KMS-11 (cell line): Measurements from ENCODE around the gene SLC25A42.
A peak's percentile ranks its signal among the peaks of the same experiment; 100 is the strongest.
"Not testable (repeated sequence)": the region's sequence is repeated elsewhere in the genome, so short reads cannot be mapped to it uniquely, and the experiment has no call there.

Experiments
- H2AFZ ChIP-seq: fragments of 200-600 bp; sonication (generic); 2 replicates; pipeline ENCODE4 v1.6.1; 2016; ENCODE audit warnings: antibody characterized with exemption, mixed run types, low read depth
- H3K27ac ChIP-seq: fragments of 200-600 bp; sonication (generic); 2 replicates; pipeline ENCODE4 v1.6.1; 2016; ENCODE audit warnings: mild to moderate bottlenecking, mixed run types
- H3K27me3 ChIP-seq: fragments of 200-600 bp; sonication (generic); 2 replicates; pipeline ENCODE4 v1.6.1; 2017; ENCODE audit warnings: mild to moderate bottlenecking, low read depth, mixed run types, moderate library complexity; ENCODE audit not compliant: insufficient read depth
- H3K36me3 ChIP-seq: fragments of 200-600 bp; sonication (generic); 2 replicates; pipeline ENCODE4 v1.6.1; 2017; ENCODE audit warnings: mild to moderate bottlenecking, mixed run types; ENCODE audit not compliant: insufficient read depth
- H3K4me1 ChIP-seq: fragments of 200-600 bp; sonication (generic); 2 replicates; pipeline ENCODE4 v1.6.1; 2016; ENCODE audit warnings: mild to moderate bottlenecking, low read depth, mixed run types; ENCODE audit not compliant: poor library complexity, severe bottlenecking
- H3K4me2 ChIP-seq: fragments of 200-600 bp; sonication (generic); 2 replicates; pipeline ENCODE4 v1.7.0; 2016; ENCODE audit warnings: mild to moderate bottlenecking, mixed run types
- H3K4me3 ChIP-seq: fragments of 200-600 bp; sonication (generic); IDR thresholded peaks from 2 replicates; pipeline ENCODE4 v1.6.1; 2017; ENCODE audit warnings: low read depth, low read length, mixed read lengths; ENCODE audit not compliant: insufficient read depth
- H3K79me2 ChIP-seq: fragments of 200-600 bp; sonication (generic); 2 replicates; pipeline ENCODE4 v1.6.1; 2016; ENCODE audit warnings: low read depth, mixed run types; ENCODE audit not compliant: insufficient read depth
- H3K9ac ChIP-seq: fragments of 200-600 bp; sonication (generic); 2 replicates; pipeline ENCODE4 v1.6.1; 2016; ENCODE audit warnings: mild to moderate bottlenecking, mixed run types
- H4K20me1 ChIP-seq: fragments of 200-600 bp; sonication (generic); 2 replicates; pipeline ENCODE4 v1.6.1; 2016; ENCODE audit warnings: mild to moderate bottlenecking, mixed run types; ENCODE audit not compliant: insufficient read depth
- CTCF ChIP-seq: fragments of 200-600 bp; sonication (generic); conservative IDR thresholded peaks from 2 replicates; pipeline ENCODE4 v1.6.1; 2017; ENCODE audit warnings: low read depth, mild to moderate bottlenecking, antibody characterized with exemption, low read length, moderate library complexity, mixed read lengths

SLC25A42 gene

GRCh38 chr19:19063183-19064097 is at the start of gene SLC25A42:
Gene SLC25A42, plus strand, starts transcription at chr19:19063994. Its CDS starts 32,131 bp downstream, at chr19:19096125.
- peak within 1 kb of the TSS; percentile 66 for H3K4me2 ChIP-seq
- peak within 1 kb of the TSS; percentile 59 for H2AFZ ChIP-seq
- H3K36me3 ChIP-seq = no peaks in the 10 kb centered on the region
- peak within 1 kb of the TSS; percentile 23; the same call in 1 of the 2 replicates for H3K9ac ChIP-seq
- H3K4me1 ChIP-seq = peaks cover 10% of the 10 kb centered on the region
- no peak for TF ChIP-seq CTCF
- H3K4me3 ChIP-seq = no peak within 1 kb of the TSS
- H3K79me2 ChIP-seq = no peaks in the 10 kb centered on the region
- H3K27ac ChIP-seq = no peak within 1 kb of the TSS
- H3K27me3 ChIP-seq = no peaks in the 10 kb centered on the region
- no peaks in the 10 kb centered on the region for H4K20me1 ChIP-seq

GRCh38 chr19:19021115-19021514 is 42.7 kb upstream of the SLC25A42 start:
- H3K4me3 ChIP-seq = no peak overlapping the region
- no peaks in the 10 kb centered on the region for H4K20me1 ChIP-seq
- no peak overlapping the region for H3K4me2 ChIP-seq
- peaks cover 26% of the 10 kb centered on the region; the same call in 1 of the 2 replicates for H3K79me2 ChIP-seq
- no peak overlapping the region for H2AFZ ChIP-seq
- no peak overlapping the region for H3K9ac ChIP-seq
- H3K27me3 ChIP-seq = no peaks in the 10 kb centered on the region
- TF ChIP-seq CTCF = no peak
- H3K36me3 ChIP-seq = peaks cover 16% of the 10 kb centered on the region; the same call in 1 of the 2 replicates
- H3K27ac ChIP-seq = no peak overlapping the region
- no peaks in the 10 kb centered on the region for H3K4me1 ChIP-seq

GRCh38 chr19:19022380-19022961 is 41.3 kb upstream of the SLC25A42 start:
- H3K36me3 ChIP-seq = peaks cover 13% of the 10 kb centered on the region; the same call in 1 of the 2 replicates
- no peak overlapping the region for H3K9ac ChIP-seq
- no peak overlapping the region for H2AFZ ChIP-seq
- H3K4me1 ChIP-seq = no peaks in the 10 kb centered on the region
- H3K4me2 ChIP-seq = no peak overlapping the region
- H3K27me3 ChIP-seq = no peaks in the 10 kb centered on the region
- no peak overlapping the region for H3K27ac ChIP-seq
- TF ChIP-seq CTCF = no peak
- no peak overlapping the region for H3K4me3 ChIP-seq
- H4K20me1 ChIP-seq = 0 out of 2 replicates have a peak, but pooled peaks cover 3% of the 10 kb centered on the region
- H3K79me2 ChIP-seq = peaks cover 40% of the 10 kb centered on the region; the same call in 1 of the 2 replicates

- Histone ChIP-seq H3K36me3 (peaks cover 13% of the 10 kb centered on the region; the same call in 1 of the 2 replicates), H3K79me2 (peaks cover 40% of the 10 kb centered on the region; the same call in 1 of the 2 replicates)
These were observed 40.4 kb upstream of the SLC25A42 start for GRCh38 chr19:19023376-19023775.

More at GRCh38 chr19:19023376-19023775, 40.4 kb upstream of the SLC25A42 start:
- not testable (repeated sequence) for H3K4me1 ChIP-seq, H3K27ac ChIP-seq, H2AFZ ChIP-seq, H3K9ac ChIP-seq, H4K20me1 ChIP-seq, H3K27me3 ChIP-seq, H3K4me3 ChIP-seq, H3K4me2 ChIP-seq
